Brain microvascular endothelial cell (primary cell): ENCODE results near the gene AHCTF1.

ENCODE experiments used
- DNase-seq: peaks from one replicate; pipeline ENCODE4 v3.0.0-alpha.2; 2020
- H3K27ac ChIP-seq: fragments of 250-450 bp; sonication (Bioruptor Pico); 2 replicates; pipeline ENCODE4 v1.5.1; 2020; ENCODE audit warnings: mild to moderate bottlenecking, moderate library complexity
- H3K27me3 ChIP-seq: fragments of 250-450 bp; sonication (Bioruptor Pico); replicated peaks from 2 replicates; pipeline ENCODE4 v1.5.1; 2020; ENCODE audit warnings: mild to moderate bottlenecking
- H3K36me3 ChIP-seq: fragments of 250-450 bp; sonication (Bioruptor Pico); replicated peaks from 2 replicates; pipeline ENCODE4 v1.5.1; 2020; ENCODE audit warnings: mild to moderate bottlenecking
- H3K4me3 ChIP-seq: 2 replicates; pipeline ENCODE4 v1.5.1; 2011; ENCODE audit warnings: low read depth, mild to moderate bottlenecking, control low read depth, low read length, moderate library complexity
- in situ Hi-C: cut with HindIII; loops from 2 replicates; pipeline ENCODE4 v1.10.0; 2017; ENCODE audit warnings: low sequenced_read_pairs, low pct_ligation_motif_present
- TF ChIP-seq, protein P1 (sequence below): IDR thresholded peaks from 2 replicates; pipeline ENCODE4 v1.5.1; 2011; ENCODE audit warnings: low read depth, mild to moderate bottlenecking, moderate library complexity, low read length, control low read depth, inconsistent platforms; ENCODE audit errors: missing control alignments

Gene AHCTF1

DNA sequence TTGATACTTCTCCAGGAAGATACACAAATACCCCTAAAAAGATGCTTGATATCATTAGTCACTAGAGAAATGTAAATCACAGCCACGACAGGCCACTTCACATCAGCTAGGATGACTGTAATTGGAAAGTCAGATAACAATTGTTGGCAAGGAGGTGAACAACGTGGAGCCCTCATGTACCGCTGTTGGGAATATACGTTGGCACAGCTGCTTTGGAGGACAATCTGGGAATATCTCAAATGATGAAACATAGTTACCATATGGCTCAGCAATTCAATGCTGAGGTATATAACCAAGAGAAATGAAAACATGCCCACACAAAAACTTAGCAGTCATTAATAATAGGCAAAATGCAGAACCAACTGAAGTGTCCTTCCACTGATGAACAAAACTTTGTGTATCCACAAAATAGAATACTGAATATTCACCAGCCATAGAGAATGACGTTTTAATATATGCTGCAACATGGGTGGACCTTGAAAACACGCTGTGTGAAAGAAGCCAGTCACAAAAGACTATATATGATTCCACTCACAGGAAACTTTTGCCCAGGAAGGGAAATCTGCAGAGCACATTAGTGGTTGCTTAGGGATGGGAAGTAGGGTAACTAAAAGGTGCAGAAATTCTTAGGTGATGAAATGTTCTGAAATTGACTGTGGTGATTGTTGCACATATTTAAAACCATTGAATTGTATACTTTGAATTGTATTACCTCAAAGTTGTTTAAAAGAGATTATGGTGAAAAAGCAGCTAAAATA is 95.4 kb downstream of the AHCTF1 start:
- H3K27me3 ChIP-seq: no peaks in the 10 kb centered on the region
- peaks cover 3% of the 10 kb centered on the region for H3K36me3 ChIP-seq
- H3K4me3 ChIP-seq: no peak overlapping the region
- in situ Hi-C loops: no loop called here
- DNase-seq: peak; percentile 6
- no peak overlapping the region for H3K27ac ChIP-seq
- TF ChIP-seq, protein P1, sequence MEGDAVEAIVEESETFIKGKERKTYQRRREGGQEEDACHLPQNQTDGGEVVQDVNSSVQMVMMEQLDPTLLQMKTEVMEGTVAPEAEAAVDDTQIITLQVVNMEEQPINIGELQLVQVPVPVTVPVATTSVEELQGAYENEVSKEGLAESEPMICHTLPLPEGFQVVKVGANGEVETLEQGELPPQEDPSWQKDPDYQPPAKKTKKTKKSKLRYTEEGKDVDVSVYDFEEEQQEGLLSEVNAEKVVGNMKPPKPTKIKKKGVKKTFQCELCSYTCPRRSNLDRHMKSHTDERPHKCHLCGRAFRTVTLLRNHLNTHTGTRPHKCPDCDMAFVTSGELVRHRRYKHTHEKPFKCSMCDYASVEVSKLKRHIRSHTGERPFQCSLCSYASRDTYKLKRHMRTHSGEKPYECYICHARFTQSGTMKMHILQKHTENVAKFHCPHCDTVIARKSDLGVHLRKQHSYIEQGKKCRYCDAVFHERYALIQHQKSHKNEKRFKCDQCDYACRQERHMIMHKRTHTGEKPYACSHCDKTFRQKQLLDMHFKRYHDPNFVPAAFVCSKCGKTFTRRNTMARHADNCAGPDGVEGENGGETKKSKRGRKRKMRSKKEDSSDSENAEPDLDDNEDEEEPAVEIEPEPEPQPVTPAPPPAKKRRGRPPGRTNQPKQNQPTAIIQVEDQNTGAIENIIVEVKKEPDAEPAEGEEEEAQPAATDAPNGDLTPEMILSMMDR: no peak

DNA sequence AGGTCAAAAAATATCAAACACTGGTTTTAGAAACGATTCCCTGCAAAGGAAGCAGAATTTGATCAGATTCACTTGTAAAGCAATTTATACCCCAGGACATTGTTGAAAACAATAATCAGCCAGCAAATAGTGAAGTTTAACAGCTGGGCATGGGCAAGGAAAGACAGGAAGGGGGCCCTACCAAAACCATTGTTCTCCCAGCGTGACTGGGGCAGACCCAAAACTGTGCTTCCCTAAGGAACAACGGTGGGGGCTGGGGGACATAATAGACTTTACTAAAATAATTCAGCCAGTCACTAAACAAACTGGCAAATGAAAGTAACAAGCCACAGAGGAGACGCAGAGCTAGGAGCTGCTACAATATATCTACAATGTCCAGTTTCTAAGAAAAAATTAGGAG is 100.2 kb downstream of the AHCTF1 start:
- TF ChIP-seq, protein P1: no peak
- Histone ChIP-seq H3K36me3 (no peaks in the 10 kb centered on the region), H3K4me3 (no peak overlapping the region), H3K27me3 (no peaks in the 10 kb centered on the region), H3K27ac (no peak overlapping the region)
- in situ Hi-C loops: no loop called here
- DNase-seq: no peak

DNA sequence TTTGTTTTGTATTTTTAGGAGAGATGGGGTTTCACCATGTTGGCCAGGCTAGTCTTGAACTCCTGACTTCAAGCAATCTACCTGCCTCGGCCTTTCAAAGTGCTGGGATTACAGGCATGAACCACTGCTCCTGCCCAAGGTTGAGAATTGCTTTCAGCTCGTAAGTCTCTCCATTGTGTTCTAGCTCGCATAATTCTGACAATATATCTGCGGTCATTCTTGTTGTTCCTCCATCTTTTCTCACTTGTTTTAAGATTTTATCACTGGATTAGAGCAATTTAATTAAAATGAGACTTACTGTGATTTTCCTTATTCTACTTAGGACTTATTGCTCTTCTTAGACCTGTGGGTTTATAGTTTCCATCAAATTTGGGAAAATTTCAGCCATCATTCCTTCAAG is 102.9 kb downstream of the AHCTF1 start:
- Histone ChIP-seq H3K4me3 (no peak overlapping the region), H3K27me3 (no peaks in the 10 kb centered on the region), H3K36me3 (no peaks in the 10 kb centered on the region), H3K27ac (no peak overlapping the region)
- in situ Hi-C loops: no loop called here
- TF ChIP-seq, protein P1: no peak
- no peak for DNase-seq

DNA sequence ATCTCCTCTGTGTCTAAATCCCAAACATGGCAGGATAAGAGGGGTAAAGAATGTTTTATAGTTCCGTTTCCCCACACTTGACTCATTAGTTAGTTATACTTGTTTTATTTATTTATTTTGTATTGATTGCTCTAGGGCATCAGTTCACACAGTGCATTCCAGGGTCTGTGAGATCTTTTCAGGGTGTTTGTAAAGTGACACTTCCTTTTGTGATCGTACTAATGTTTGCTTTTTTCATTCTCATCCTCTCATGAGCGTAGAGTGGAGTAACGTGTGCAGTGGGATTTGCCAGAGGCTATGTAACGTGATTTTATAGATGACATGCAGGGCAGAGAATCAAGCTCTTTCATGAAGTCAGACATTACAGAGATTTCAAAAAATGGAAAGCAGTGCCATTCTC is 104.4 kb downstream of the AHCTF1 start:
- DNase-seq: no peak
- Histone ChIP-seq H3K27me3 (no peaks in the 10 kb centered on the region), H3K36me3 (no peaks in the 10 kb centered on the region), H3K4me3 (no peak overlapping the region), H3K27ac (no peak overlapping the region)
- TF ChIP-seq, protein P1: no peak
- in situ Hi-C loops: no loop called here

DNA sequence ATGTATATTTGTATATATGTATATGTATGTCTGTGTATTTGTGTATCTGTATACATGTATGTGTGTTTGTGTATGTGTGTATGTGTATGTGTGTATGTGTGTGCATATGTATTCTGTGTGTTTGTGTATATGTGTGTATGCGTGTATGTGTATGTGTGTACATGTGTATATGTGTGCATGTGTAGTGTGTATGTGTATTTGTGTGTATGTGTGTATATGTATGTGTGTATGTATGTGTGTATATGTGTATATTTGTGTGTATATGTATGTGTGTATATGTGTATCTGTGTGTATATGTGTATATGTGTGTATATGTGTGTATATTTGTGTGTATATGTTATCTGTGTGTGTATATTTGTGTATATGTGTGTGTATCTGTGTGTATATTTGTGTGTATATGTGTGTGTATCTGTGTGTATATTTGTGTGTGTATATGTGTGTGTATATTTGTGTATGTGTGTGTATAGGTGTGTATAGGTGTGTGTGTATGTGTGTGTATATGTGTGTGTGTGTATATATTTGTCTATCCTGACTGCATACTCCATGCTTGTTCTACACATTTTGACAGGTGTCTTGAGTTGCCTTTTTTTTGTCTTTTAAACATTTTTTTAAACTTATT is 106.1 kb downstream of the AHCTF1 start:
- DNase-seq: no peak
- in situ Hi-C loops: no loop called here
- Histone ChIP-seq H3K4me3 (no peak overlapping the region), H3K27me3 (no peaks in the 10 kb centered on the region), H3K36me3 (no peaks in the 10 kb centered on the region), H3K27ac (no peak overlapping the region)
- TF ChIP-seq, protein P1: no peak
